Neural cell (in vitro differentiated cells): ENCODE measurements around the gene FAF1. TPM values are rescaled to one million over a fixed set of nuclear protein-coding genes. Genes with fewer than 3 reads are reported as not detected.
"Not testable (repeated sequence)": the region's sequence is repeated elsewhere in the genome, so short reads cannot be mapped to it uniquely, and the experiment has no call there.

Experiments
- H2AFZ ChIP-seq: fragments of 200-600, 300-800 bp; sonication (generic), shearing (Covaris generic); 2 replicates; pipeline ENCODE4 v1.6.0; 2014; ENCODE audit warnings: low read depth, mild to moderate bottlenecking, antibody characterized with exemption, low read length, moderate library complexity
- H3F3A ChIP-seq: fragments of 200-600 bp; shearing (Covaris generic); 2 replicates; pipeline ENCODE4 v1.6.1; 2016; ENCODE audit warnings: mild to moderate bottlenecking, moderate library complexity, mixed read lengths, antibody characterized with exemption, low read length; ENCODE audit not compliant: insufficient read depth, poor library complexity, severe bottlenecking
- H3K27ac ChIP-seq: fragments of 200-600, 300-800 bp; sonication (generic), shearing (Covaris generic); 2 replicates; pipeline ENCODE4 v1.5.1; 2014; ENCODE audit warnings: mild to moderate bottlenecking, low read length, moderate library complexity
- H3K27me3 ChIP-seq: fragments of 300-800, 200-600 bp; sonication (generic), shearing (Covaris generic); 2 replicates; pipeline ENCODE4 v1.6.0; 2014; ENCODE audit warnings: mild to moderate bottlenecking, low read depth, low read length, moderate library complexity; ENCODE audit not compliant: insufficient read depth
- H3K36me3 ChIP-seq: fragments of 300-800, 200-600 bp; sonication (generic), shearing (Covaris generic); 2 replicates; pipeline ENCODE4 v1.5.1; 2014; ENCODE audit warnings: mild to moderate bottlenecking, antibody characterized with exemption, low read length, moderate library complexity; ENCODE audit not compliant: insufficient read depth
- H3K4me2 ChIP-seq: fragments of 300-800, 200-600 bp; sonication (generic), shearing (Covaris generic); 2 replicates; pipeline ENCODE4 v1.6.0; 2014; ENCODE audit warnings: mild to moderate bottlenecking, low read length
- H3K4me3 ChIP-seq: fragments of 300-800, 200-600 bp; sonication (generic), shearing (Covaris generic); 2 replicates; pipeline ENCODE4 v1.5.1; 2014; ENCODE audit warnings: mild to moderate bottlenecking, low read length, moderate library complexity
- H3K79me2 ChIP-seq: fragments of 200-600 bp; shearing (Covaris generic); replicated peaks from 2 replicates; pipeline ENCODE4 v1.6.0; 2014; ENCODE audit warnings: mild to moderate bottlenecking, low read length, moderate library complexity; ENCODE audit not compliant: insufficient read depth
- H3K9ac ChIP-seq: fragments of 300-800, 200-600 bp; sonication (generic), shearing (Covaris generic); 2 replicates; pipeline ENCODE4 v1.6.1; 2016; ENCODE audit warnings: mild to moderate bottlenecking, low read length, mixed read lengths
- H3K9me2 ChIP-seq: fragments of 200-600 bp; shearing (Covaris generic); 2 replicates; pipeline ENCODE4 v1.6.1; 2016; ENCODE audit warnings: mild to moderate bottlenecking, low read length, mixed read lengths; ENCODE audit not compliant: insufficient read depth
- H3K9me3 ChIP-seq: fragments of 200-600, 300-800 bp; sonication (generic), shearing (Covaris generic); 2 replicates; pipeline ENCODE4 v1.6.1; 2016; ENCODE audit warnings: mild to moderate bottlenecking, mixed run types, low read length, moderate library complexity, mixed read lengths
- H4K20me1 ChIP-seq: fragments of 200-600 bp; shearing (Covaris generic); 2 replicates; pipeline ENCODE4 v1.6.1; 2016; ENCODE audit warnings: mild to moderate bottlenecking, mixed run types; ENCODE audit not compliant: insufficient read depth
- CTCF ChIP-seq: fragments of 450-650 bp; IDR thresholded peaks from 2 replicates; pipeline ENCODE4 v1.5.1; 2014; ENCODE audit warnings: antibody characterized with exemption, mild to moderate bottlenecking, moderate library complexity; ENCODE audit not compliant: poor library complexity, severe bottlenecking
- EP300 ChIP-seq: fragments of 450-650 bp; conservative IDR thresholded peaks from 2 replicates; pipeline ENCODE4 v1.6.1; 2014; ENCODE audit warnings: antibody characterized with exemption, mild to moderate bottlenecking, moderate library complexity; ENCODE audit not compliant: poor library complexity, severe bottlenecking
- EZH2 ChIP-seq: fragments of 200-600, 300-800 bp; shearing (Covaris generic), sonication (generic); IDR thresholded peaks from 2 replicates; pipeline ENCODE4 v1.6.1; 2014; ENCODE audit warnings: antibody characterized with exemption, low read length, borderline replicate concordance, mild to moderate bottlenecking; ENCODE audit not compliant: insufficient read depth, poor library complexity, severe bottlenecking
- POLR2AphosphoS5 ChIP-seq: IDR thresholded peaks from 2 replicates; pipeline ENCODE4 v1.6.1; 2012
- REST ChIP-seq: IDR thresholded peaks from 2 replicates; pipeline ENCODE4 v1.6.1; 2012; ENCODE audit warnings: borderline replicate concordance
- TAF1 ChIP-seq: IDR thresholded peaks from 2 replicates; pipeline ENCODE4 v1.6.1; 2012; ENCODE audit warnings: low read depth
- polyA plus RNA-seq: library from polyadenylated mRNA; depleted of rRNA; stranded (reverse); fragments of >200 nt; gene quantifications from 2 replicates; pipeline ENCODE4 v1.2.3, GENCODE V29; 2014

FAF1 gene
- polyA plus RNA-seq, 1 donor from 2014 or later: 52.1 TPM

GRCh38 chr1:50913954-50914353 lies 46.1 kb downstream of the FAF1 start:
- Histone ChIP-seq H3K27me3 (no peaks in the 10 kb centered on the region), H3K79me2 (no peaks in the 10 kb centered on the region), H2AFZ (no peak overlapping the region), H4K20me1 (no peaks in the 10 kb centered on the region), H3K27ac (no peak overlapping the region), H3K36me3 (no peaks in the 10 kb centered on the region), H3K4me2 (no peak overlapping the region), H3K9me3 (no peaks in the 10 kb centered on the region), H3K4me3 (no peak overlapping the region), H3K9ac (no peak overlapping the region), H3F3A (no peaks in the 10 kb centered on the region), H3K9me2 (no peaks in the 10 kb centered on the region)
- TF ChIP-seq CTCF: no peak
- no peak for TF ChIP-seq REST
- TF ChIP-seq TAF1: no peak
- TF ChIP-seq EP300: no peak
- TF ChIP-seq POLR2AphosphoS5: no peak
- no peak for TF ChIP-seq EZH2

GRCh38 chr1:50910356-50910755 lies 49.7 kb downstream of the FAF1 start:
- H3K9me3 ChIP-seq, H3K27ac ChIP-seq, H3K9ac ChIP-seq, H3K9me2 ChIP-seq, H3K4me3 ChIP-seq, H3K27me3 ChIP-seq, H4K20me1 ChIP-seq, H3F3A ChIP-seq, H3K36me3 ChIP-seq, H3K79me2 ChIP-seq, H3K4me2 ChIP-seq, H2AFZ ChIP-seq: not testable (repeated sequence)

- not testable (repeated sequence) for H3K9me2 ChIP-seq, H3F3A ChIP-seq, H3K4me3 ChIP-seq, H3K36me3 ChIP-seq, H3K4me2 ChIP-seq, H3K9me3 ChIP-seq, H3K27ac ChIP-seq, H3K27me3 ChIP-seq, H3K79me2 ChIP-seq, H4K20me1 ChIP-seq, H3K9ac ChIP-seq, H2AFZ ChIP-seq
Observed at GRCh38 chr1:50907610-50908009, 52.5 kb downstream of the FAF1 start.

- H3K9me2 ChIP-seq, H3K4me3 ChIP-seq, H3K27ac ChIP-seq, H3K9me3 ChIP-seq, H3K9ac ChIP-seq, H3K36me3 ChIP-seq, H3F3A ChIP-seq, H3K27me3 ChIP-seq, H4K20me1 ChIP-seq, H3K4me2 ChIP-seq, H3K79me2 ChIP-seq, H2AFZ ChIP-seq: not testable (repeated sequence)
Observed at GRCh38 chr1:50906050-50906449, 54.0 kb downstream of the FAF1 start.
